B cell (primary cell): ENCODE measurements around the gene ORAI1. TPM values are rescaled to one million over a fixed set of nuclear protein-coding genes. Genes with fewer than 3 reads are reported as not detected.
A peak's percentile ranks its signal among the peaks of the same experiment; 100 is the strongest.

ENCODE experiments used
- ATAC-seq: fragments of 200-7000 bp; cut with Tn5 transposase; one replicate; pipeline ENCODE4 v1.10.0; 2021; ENCODE audit warnings: low read depth, mild to moderate bottlenecking, moderate number of reproducible peaks, moderate library complexity
- CTCF ChIA-PET: fragments of 350-600 bp; sonication (Branson Sonifier 250); formaldehyde crosslinking; loops from one replicate; lab custom pipeline; 2021; ENCODE audit warnings: antibody characterized with exemption, inconsistent platforms; lab: Charles Lee
- POLR2A ChIA-PET: fragments of 350-600 bp; sonication (Branson Sonifier 250); formaldehyde crosslinking; loops from one replicate; lab custom pipeline; 2021; ENCODE audit warnings: antibody characterized with exemption; lab: Charles Lee
- DNase-seq: peaks from one replicate; pipeline ENCODE4 v3.0.0; 2013
- H2AFZ ChIP-seq: 2 replicates; pipeline ENCODE4 v1.6.1; 2012; ENCODE audit warnings: mild to moderate bottlenecking, low read depth, low read length; ENCODE audit not compliant: insufficient read depth, poor library complexity, severe bottlenecking
- H3K27ac ChIP-seq, 2 donors: 1 replicate in 1 of 2; 2 replicates in 1 of 2; pipeline ENCODE4 v1.5.1; 2012 to 2013; ENCODE audit warnings: low read length in 2 of 2, mild to moderate bottlenecking in 2 of 2, moderate library complexity in 1 of 2
- H3K27me3 ChIP-seq, 4 experiments: fragments of 200-600 bp in 1 of 4; sonication (generic) in 1 of 4; replicated peaks in 1 of 4; 1 replicate in 2 of 4; 2 replicates in 2 of 4; pipeline versions ENCODE4 v1.6.1 to v1.7.0; 2013 to 2016; ENCODE audit warnings: low read length in 3 of 4, mild to moderate bottlenecking in 2 of 4, mixed read lengths in 1 of 4, moderate library complexity in 1 of 4; ENCODE audit not compliant: insufficient read depth in 4 of 4, control insufficient read depth in 3 of 4; ENCODE audit errors: control extremely low read depth in 1 of 4
- H3K36me3 ChIP-seq, 2 experiments: replicated peaks in 1 of 2; 1 replicate in 1 of 2; 2 replicates in 1 of 2; pipeline versions ENCODE4 v1.6.1 to v1.7.1; 2013; ENCODE audit warnings: low read length in 1 of 2; ENCODE audit not compliant: insufficient read depth in 2 of 2, control insufficient read depth in 1 of 2; ENCODE audit errors: control extremely low read depth in 1 of 2, extremely low read depth in 1 of 2
- H3K4me1 ChIP-seq, 2 donors: fragments of 200-600 bp in 1 of 2; sonication (generic) in 1 of 2; 1 replicate in 1 of 2; 2 replicates in 1 of 2; pipeline versions ENCODE4 v1.5.1 to v1.6.1; 2013 to 2017; ENCODE audit warnings: low read length in 2 of 2; ENCODE audit not compliant: control insufficient read depth in 2 of 2, insufficient read depth in 2 of 2
- H3K4me2 ChIP-seq: replicated peaks from 2 replicates; pipeline ENCODE3; 2012; ENCODE audit warnings: mild to moderate bottlenecking, low read depth, low read length; ENCODE audit not compliant: poor library complexity, severe bottlenecking
- H3K4me3 ChIP-seq, 5 experiments: fragments of 200-600 bp in 1 of 5; sonication (generic) in 1 of 5; 1 replicate in 3 of 5; 2 replicates in 2 of 5; pipeline versions ENCODE4 v1.5.1 to v1.7.0; 2011 to 2016; ENCODE audit warnings: low read length in 4 of 5, mild to moderate bottlenecking in 4 of 5, low read depth in 2 of 5, control low read depth in 1 of 5, moderate library complexity in 1 of 5; ENCODE audit not compliant: insufficient read depth in 1 of 5; ENCODE audit errors: control extremely low read depth in 1 of 5, extremely low read depth in 1 of 5
- H3K79me2 ChIP-seq: fragments of 200-600 bp; sonication (generic); one replicate; pipeline ENCODE4 v1.6.0; 2016; ENCODE audit warnings: low read length; ENCODE audit not compliant: control insufficient read depth, insufficient read depth
- H3K9ac ChIP-seq: fragments of 200-600 bp; sonication (generic); 2 replicates; pipeline ENCODE4 v1.6.1; 2017; ENCODE audit warnings: mild to moderate bottlenecking, low read length, moderate library complexity
- H3K9me3 ChIP-seq, 3 donors: one replicate each; pipeline versions ENCODE4 v1.6.1 to v1.7.1; 2013; ENCODE audit warnings: low read length in 2 of 3; ENCODE audit not compliant: control insufficient read depth in 2 of 3, insufficient read depth in 1 of 3; ENCODE audit errors: control extremely low read depth in 1 of 3
- H4K20me1 ChIP-seq: 2 replicates; pipeline ENCODE4 v1.6.0; 2012; ENCODE audit warnings: mild to moderate bottlenecking, low read length; ENCODE audit not compliant: insufficient read depth, control insufficient read depth, poor library complexity, severe bottlenecking
- H3K27ac Mint-ChIP-seq: one replicate; pipeline ENCODE4 v1.8.0; 2021; ENCODE audit warnings: mixed read lengths
- H3K27me3 Mint-ChIP-seq: one replicate; pipeline ENCODE4 v1.8.0; 2021; ENCODE audit warnings: mixed read lengths
- H3K4me1 Mint-ChIP-seq: one replicate; pipeline ENCODE4 v1.8.0; 2021; ENCODE audit warnings: mixed read lengths
- H3K4me3 Mint-ChIP-seq: one replicate; pipeline ENCODE4 v1.8.0; 2021; ENCODE audit warnings: mixed read lengths
- H3K9me3 Mint-ChIP-seq: one replicate; pipeline ENCODE4 v1.8.0; 2022; ENCODE audit warnings: mixed read lengths; ENCODE audit not compliant: insufficient read depth
- EZH2 ChIP-seq: IDR thresholded peaks from 2 replicates; pipeline ENCODE4 v1.6.1; 2012; ENCODE audit warnings: borderline replicate concordance, low read depth, mild to moderate bottlenecking, moderate library complexity, low read length; ENCODE audit not compliant: insufficient read depth, poor library complexity, severe bottlenecking
- WGBS: methylation state at CpG from one replicate; pipeline ENCODE4 v1.1.5; 2013; ENCODE audit warnings: missing lambda C conversion rate; ENCODE audit not compliant: insufficient coverage; 5-methylcytosine and 5-hydroxymethylcytosine counted together
- intact Hi-C: fragments of 100-400 bp; cut with micrococcal nuclease; formaldehyde crosslinking; loops from one replicate; pipeline ENCODE4 v1.10.0; 2022
- polyA plus RNA-seq: library from polyadenylated mRNA; depleted of rRNA; stranded (reverse); fragments of >200 nt; gene quantifications from 2 replicates; pipeline ENCODE4 v1.2.3, GENCODE V29; 2012
- total RNA-seq, 2 donors: library from RNA; stranded (reverse); fragments of 120-200 nt in 1 of 2; gene quantifications; 1 replicate in 1 of 2; 2 replicates in 1 of 2; pipeline versions ENCODE4 v1.2.3 to v1.2.4, GENCODE V29; 2013 to 2022
- TF ChIP-seq, protein P1 (sequence below): fragments of 200-600 bp; IDR thresholded peaks from one replicate; pipeline ENCODE4 v1.8.0; 2022; ENCODE audit warnings: antibody characterized with exemption, mild to moderate bottlenecking

ORAI1 gene
- total and polyA plus RNA-seq, 2 donors (not counting 1 experiment from before 2014, with no cell fraction given), result 43.2 to 66.0 TPM

DNA sequence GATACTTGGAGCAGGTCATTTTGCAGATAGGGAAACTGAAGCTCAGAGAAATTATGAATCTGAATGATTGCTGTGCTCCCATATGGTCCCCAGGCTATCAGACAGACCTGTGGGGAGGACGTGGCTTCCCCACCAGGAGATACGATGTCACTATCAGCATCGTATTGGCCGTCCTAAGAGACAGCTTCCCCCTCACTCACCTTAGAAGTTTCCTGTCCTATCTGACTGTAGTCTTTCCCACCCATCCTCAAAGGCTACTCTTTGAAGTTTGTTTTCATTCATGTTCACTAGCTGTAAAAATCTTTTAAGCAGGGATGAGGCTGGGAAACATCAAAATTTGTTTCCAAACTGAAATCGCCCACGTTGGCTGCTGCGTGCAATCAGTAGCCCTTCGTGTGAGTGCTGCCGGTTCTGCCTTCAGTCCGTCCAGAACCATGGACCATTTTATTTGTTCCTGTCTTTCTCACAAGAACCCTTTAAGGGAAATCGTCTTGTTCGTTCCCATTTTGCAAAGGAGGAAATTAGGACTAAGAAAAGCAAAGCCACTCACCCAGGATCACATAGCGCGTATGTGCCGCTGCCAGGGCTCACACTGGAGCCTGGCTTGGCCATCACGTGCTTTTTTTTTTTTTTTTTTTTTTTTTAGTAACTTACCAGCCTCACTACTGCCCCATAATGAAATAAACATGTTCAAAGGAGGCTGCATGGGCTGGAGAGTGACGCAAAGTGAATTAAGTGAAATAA is 44.5 kb upstream of the ORAI1 start:
- H3K4me1 ChIP-seq, result peaks cover 23 to 47% of the 10 kb centered on the region in 2 donors
- H3K27me3 Mint-ChIP-seq, result no peaks in the 10 kb centered on the region
- WGBS, result 26% methylated on average over 10 of the region's 17 CpGs
- no peaks in the 10 kb centered on the region for H3K79me2 ChIP-seq
- peak overlapping the region; percentile 94 for H3K27ac Mint-ChIP-seq
- intact Hi-C loops, result no loop called here
- no peaks in the 10 kb centered on the region for H3K27me3 ChIP-seq
- ATAC-seq, result peak; percentile 28
- TF ChIP-seq, protein P1, sequence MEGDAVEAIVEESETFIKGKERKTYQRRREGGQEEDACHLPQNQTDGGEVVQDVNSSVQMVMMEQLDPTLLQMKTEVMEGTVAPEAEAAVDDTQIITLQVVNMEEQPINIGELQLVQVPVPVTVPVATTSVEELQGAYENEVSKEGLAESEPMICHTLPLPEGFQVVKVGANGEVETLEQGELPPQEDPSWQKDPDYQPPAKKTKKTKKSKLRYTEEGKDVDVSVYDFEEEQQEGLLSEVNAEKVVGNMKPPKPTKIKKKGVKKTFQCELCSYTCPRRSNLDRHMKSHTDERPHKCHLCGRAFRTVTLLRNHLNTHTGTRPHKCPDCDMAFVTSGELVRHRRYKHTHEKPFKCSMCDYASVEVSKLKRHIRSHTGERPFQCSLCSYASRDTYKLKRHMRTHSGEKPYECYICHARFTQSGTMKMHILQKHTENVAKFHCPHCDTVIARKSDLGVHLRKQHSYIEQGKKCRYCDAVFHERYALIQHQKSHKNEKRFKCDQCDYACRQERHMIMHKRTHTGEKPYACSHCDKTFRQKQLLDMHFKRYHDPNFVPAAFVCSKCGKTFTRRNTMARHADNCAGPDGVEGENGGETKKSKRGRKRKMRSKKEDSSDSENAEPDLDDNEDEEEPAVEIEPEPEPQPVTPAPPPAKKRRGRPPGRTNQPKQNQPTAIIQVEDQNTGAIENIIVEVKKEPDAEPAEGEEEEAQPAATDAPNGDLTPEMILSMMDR, result no peak
- TF ChIP-seq EZH2, result no peak
- H3K9me3 ChIP-seq, result no peaks in the 10 kb centered on the region
- H3K4me2 ChIP-seq, result peak overlapping the region; percentile 97
- H3K4me1 Mint-ChIP-seq, result peaks cover 38% of the 10 kb centered on the region
- no peaks in the 10 kb centered on the region for H3K36me3 ChIP-seq
- H3K4me3 Mint-ChIP-seq, result peak overlapping the region; percentile 94
- no peaks in the 10 kb centered on the region for H3K9me3 Mint-ChIP-seq
- H3K9ac ChIP-seq, result peak overlapping the region; percentile 82
- peak overlapping the region; percentile 90 for H2AFZ ChIP-seq
- CTCF ChIA-PET, result interaction anchor here (0.9 to 9.0 kb wide), 4 partner anchors 10 to 45 kb away, joined by 3 to 72 read pairs (median 5); partner anchors contain the start of gene ORAI1
- DNase-seq, result peak; percentile 57
- no peaks in the 10 kb centered on the region for H4K20me1 ChIP-seq
- peak overlapping the region; percentile 52 to 77 for H3K27ac ChIP-seq
- peak overlapping the region in 4 of 5 experiments; percentile 57 to 93 (median 64) for H3K4me3 ChIP-seq
- POLR2A ChIA-PET, result interaction anchor here (0.5 to 5.6 kb wide), 6 partner anchors 8 to 216 kb away, joined by 3 to 74 read pairs (median 30); partner anchors contain the start of gene ORAI1
